Stimulated activated CD4-positive, alpha-beta T cell treated with anti-CD3 and anti-CD28 coated beads, Interleukin-4, amount 100 ng/mL, for 4 hours (primary cell): Measurements from ENCODE around the gene OBSCN.
"Not testable (repeated sequence)": the region's sequence is repeated elsewhere in the genome, so short reads cannot be mapped to it uniquely, and the experiment has no call there.

ENCODE experiments used
- DNase-seq, 2 experiments: peaks; one replicate each; pipeline ENCODE4 v3.0.0-alpha.2; 2020

Gene OBSCN

DNA sequence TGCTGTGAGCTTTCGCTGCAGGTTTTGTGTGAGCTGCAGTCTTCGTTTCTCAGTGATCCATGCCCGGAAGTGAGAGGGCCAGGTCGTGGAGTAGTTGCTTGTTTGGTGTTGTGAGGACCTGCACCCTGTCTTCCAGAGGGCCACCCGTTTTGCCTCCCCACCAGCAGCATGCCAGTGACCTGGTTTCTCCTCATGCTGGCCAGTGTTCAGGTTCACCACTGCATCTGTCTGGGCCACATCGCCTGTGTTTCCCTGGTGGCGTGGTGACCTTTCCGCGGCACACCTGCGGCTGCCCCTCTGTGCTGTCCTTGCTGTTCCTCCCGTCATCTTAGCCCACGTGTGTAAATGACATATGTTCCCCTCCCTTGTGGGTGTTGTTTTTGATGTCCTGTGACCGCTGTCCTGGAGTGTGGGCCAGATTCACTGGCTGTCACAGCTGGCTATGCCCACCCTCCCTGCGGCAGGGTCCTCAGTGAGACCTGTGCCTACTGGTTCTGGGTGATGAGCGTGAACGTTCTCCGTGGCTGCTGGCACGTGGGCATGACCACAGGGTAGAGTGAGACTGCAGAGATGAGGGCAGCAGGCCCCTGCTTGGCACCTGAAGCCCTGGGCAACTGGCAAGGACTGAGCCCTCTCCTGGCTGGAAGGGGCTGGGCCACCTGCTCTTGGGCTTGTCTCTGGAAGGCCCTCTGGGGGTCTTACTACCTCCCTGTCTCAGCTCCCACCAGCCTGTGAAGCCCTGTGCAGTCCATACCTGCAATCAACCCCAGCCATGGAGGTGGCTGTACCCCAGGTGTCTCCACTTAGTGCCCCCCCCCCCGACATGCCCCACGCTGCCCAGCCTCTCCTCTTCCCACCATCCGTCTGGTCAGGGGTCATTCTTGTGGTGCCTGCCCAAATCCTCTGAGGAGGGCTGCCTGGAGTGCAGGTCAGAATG lies 35.0 kb upstream of the OBSCN start:
- DNase-seq, result no peak

DNA sequence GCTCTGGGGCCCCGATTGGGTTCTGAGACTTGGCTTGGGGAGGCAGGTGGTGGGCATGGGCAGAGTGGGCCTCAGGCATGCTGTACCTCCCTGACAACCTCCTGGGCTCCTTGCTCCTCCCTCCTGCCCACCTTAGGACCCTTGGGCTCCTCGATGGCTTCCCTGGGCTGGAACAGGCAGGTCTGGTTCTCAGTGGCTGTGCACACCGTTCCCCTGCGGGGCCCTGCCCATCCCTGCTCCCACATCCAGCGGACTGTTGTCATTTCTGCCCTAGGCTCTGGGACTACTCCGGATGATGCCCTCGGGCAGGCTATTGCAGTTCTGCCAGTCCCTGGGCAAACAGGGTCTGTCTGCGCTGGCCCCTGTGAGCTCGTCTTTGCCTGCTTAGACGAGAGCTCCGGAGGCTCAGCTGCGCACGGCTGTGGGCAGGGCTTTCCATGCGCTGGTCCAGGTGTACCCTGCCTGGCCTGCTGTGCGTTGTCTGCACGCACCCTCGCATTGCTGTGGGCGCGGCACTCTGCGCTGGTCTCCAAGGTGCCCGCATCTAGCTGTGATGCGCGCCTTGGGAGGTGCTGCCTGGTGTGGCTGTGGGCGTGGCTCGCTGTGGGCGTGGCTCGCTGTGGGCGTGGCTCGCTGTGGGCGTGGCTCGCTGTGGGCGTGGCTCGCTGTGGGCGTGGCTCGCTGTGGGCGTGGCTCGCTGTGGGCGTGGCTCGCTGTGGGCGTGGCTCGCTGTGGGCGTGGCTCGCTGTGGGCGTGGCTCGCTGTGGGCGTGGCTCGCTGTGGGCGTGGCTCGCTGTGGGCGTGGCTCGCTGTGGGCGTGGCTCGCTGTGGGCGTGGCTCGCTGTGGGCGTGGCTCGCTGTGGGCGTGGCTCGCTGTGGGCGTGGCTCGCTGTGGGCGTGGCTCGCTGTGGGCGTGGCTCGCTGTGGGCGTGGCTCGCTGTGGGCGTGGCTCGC lies 34.0 kb upstream of the OBSCN start:
- DNase-seq, result not testable (repeated sequence)

DNA sequence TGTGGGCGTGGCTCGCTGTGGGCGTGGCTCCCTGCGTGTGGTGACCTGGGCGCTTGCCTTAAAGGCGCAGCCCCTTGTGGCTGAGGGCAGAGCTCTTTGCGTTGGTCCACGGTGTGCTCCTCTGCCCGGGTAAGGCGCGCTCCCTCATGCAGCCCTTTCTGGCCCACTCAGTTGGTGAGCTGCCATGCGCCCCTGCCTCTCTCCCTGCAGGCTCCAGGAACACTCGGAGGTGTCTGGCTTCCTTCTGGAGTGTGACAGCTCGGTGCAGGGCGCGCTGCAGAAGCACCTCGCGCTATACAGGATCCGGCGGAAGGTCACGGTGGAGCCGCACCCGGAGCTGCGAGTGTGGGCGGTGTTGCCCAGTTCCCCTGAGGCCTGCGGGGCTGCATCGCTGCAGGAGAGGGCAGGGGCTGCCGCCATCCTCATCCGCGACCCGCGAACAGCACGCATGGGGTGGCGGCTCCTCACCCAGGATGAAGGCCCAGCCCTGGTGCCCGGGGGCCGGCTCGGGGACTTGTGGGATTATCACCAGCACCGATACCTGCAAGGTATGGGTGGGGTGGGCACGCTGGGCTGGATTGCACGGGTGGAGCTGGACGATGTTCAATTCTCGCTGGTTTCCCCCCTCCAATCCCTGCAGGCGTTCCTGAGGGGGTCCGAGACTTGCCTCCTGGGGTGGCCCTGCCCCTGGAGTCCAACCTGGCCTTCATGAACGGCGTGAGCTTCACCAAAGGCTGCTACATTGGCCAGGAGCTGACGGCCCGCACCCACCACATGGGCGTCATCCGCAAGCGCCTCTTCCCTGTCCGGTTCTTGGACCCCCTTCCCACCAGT lies 33.1 kb upstream of the OBSCN start:
- DNase-seq, result no peak

DNA sequence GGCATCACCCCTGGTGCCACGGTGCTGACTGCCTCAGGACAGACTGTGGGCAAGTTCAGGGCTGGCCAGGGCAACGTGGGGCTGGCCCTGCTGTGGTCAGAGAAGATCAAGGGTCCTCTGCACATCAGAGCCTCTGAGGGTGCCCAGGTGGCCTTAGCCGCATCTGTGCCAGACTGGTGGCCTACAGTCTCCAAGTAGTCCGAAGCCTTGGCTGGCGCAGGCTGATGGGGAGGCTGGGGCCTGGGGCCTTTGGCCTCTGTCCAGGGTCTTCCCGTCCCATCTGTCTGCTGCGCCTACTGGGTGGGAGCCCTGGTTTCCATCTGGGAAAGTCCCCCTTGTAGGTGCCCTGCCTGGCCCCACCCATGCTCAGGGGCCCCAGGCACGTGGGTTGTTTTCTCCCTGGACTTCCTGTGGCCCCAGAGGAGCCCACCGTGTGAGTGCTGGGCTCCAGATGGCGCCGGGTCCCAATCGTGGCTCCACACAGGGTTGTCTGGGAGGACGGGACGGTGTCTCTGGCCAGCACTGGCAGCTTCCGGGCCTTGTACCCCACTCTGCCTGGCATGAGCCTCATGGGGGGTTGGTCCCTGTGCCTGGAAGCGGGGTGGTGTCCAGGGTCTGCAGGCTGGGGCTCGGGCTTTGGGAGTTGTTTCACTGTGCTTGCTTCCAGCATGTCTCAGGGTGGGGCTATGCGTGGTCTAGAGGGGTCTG lies 32.4 kb upstream of the OBSCN start:
- no peak for DNase-seq

DNA sequence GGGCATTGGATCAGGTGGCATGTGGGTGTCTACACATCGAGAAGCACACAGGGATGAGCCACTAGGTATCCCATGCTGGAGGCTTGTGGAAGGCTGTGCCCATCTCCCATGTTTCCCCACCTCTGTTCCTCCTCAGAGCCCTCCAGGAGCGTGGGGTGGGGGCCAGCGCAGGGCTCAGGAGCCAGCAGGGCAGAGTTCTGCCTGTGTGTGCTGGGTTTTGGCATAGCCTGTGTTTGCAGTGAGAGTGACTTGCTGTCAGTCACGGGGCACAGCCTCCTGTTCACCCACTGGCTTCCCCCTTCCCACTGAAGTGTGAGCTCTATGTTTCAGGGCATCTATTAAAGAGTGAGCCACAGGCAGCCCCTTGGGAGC lies 31.8 kb upstream of the OBSCN start:
- DNase-seq, result no peak

- DNase-seq, result no peak
These were observed 31.2 kb upstream of the OBSCN start for GRCh38 chr1:228176461-228177182.

GRCh38 chr1:228177183-228177475 lies 30.7 kb upstream of the OBSCN start:
- DNase-seq, result no peak

- no peak for DNase-seq
These were observed 29.8 kb upstream of the OBSCN start for GRCh38 chr1:228177721-228178710.

DNA sequence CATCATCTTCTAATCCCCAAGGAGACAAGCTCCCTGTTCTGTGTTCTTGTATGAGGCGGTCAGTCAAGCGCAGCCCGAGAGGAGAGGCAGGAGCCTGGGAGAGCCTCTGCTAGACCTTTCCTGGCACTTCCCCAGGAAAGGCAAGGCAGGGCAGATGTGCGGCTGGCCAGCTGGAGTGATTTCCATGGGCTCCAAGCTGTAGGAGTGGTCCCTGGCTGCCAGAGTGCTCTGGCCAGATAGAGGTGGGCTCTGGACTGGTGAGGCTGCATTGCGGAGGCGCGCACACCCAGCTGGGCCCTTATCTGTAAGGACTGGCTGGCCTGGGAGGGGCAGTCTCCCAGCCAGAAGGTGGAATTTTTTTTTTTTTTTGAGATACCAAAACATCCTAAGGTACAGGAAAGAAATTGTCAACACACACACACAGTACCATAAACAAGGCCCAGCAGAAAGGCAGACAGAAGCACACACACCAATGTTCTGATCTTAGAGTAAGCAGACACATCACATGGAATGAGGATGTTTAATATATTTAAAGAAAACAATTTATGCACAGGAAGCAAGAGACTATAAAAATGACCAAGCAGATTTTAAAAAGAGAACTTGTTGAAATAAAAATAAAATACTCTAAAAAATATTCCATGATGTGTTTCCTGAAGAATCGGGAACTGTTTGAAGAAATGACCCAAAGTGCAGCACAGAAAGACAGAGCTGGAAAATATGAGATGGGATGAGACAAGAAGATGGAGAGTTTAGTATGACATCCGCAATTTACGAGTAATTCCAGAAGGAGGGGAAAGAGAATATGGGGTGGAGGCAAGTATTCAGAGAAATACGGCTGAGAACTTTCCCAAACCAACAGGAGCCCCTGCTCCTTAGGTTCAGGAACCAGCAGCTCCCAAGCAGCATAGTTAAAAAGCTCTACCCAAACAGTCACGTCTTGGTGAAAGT lies 28.8 kb upstream of the OBSCN start:
- no peak for DNase-seq

GRCh38 chr1:228180271-228180958 lies 27.4 kb upstream of the OBSCN start:
- DNase-seq, result no peak

DNA sequence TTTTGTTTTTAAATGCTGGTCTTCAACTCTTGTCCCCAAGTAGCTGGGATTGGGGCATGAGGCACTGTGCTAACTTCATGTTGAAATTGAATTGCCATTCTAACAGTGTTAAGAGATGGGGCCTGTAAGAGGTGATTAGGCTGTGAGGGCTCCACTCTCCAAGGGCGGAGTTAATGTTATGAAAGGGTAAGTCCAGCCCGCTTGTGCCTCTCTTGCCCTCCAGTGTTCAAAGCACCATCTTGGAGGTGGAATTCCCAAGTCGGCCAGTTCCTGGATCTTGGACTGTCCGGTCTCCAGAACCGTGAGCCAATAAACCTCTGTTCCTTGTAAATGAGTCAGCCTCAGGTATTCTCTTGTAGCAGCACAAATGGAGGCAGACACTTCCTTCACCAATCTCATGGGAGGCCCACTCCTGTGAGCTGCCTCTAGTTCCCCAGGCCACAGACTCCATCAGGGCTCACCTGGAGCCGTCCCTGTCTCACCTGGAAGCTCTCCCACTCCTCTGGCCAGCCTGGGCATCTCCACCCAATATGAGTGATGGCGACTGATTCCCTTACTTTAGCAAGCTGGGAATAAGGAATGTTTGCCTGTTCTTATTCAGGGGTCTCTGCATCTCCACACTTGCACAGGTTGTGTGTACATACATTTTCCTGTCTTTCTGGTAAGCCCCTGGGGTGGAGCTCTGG lies 26.7 kb upstream of the OBSCN start:
- DNase-seq, result no peak

DNA sequence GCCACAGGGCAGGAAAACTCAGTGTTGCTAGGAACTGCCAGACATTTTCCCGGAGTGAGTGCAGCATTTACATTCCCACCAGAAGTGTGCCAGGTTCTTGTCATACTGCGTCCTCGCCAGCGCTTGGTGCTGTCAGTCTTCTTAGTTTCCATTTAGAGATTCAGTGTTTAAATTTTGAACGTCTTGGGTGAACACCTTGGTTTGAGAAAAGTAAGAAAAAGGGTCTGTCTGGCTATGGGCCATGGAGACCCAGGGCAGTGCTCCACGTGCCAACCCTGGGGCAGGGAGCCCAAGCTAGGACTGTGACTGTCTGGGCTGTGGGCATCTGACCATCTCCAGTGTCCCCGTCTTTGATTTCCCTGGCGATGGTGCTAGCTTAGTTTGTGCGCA lies 26.2 kb upstream of the OBSCN start:
- no peak for DNase-seq

- no peak for DNase-seq
These were observed 25.4 kb upstream of the OBSCN start for GRCh38 chr1:228182296-228183030.

DNA sequence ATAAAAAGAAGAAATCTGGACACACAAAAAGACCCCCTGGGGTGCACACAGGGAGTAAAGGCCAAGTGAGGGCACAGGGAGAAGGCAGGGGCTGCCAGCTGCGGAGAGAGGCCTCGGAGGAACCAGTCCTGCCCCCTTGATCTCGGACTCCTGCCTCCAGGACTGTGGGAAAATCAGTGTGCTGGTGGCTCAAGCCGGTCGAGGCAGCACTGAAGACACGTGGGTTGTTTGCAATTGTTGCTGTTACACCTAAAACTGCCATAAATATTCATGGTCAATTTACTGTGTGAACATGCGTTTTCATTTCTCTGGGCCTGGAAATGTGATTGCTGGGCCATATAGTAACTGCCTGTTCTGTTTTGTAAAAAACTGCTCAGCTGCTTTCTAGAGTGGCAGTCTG lies 23.7 kb upstream of the OBSCN start:
- no peak for DNase-seq

- DNase-seq, result no peak
These were observed 22.2 kb upstream of the OBSCN start for GRCh38 chr1:228185641-228185965.

GRCh38 chr1:228188249-228188648 lies 19.6 kb upstream of the OBSCN start:
- not testable (repeated sequence) for DNase-seq

GRCh38 chr1:228190182-228190581 lies 17.7 kb upstream of the OBSCN start:
- DNase-seq, result no peak
